HepG2 (cell line): ENCODE data around the gene ADCY9. TPM values are rescaled to one million over a fixed set of nuclear protein-coding genes. Genes with fewer than 3 reads are reported as not detected.

Source experiments
- ATF2 ChIP-seq: sonication (generic); formaldehyde crosslinking; IDR thresholded peaks from 2 replicates; pipeline ENCODE4 v1.4.0; 2020; ENCODE audit warnings: missing genetic modification reagents
- MLLT10 ChIP-seq: sonication (generic); formaldehyde crosslinking; IDR thresholded peaks from 2 replicates; pipeline ENCODE4 v1.4.0; 2020; ENCODE audit warnings: missing genetic modification reagents
- MXD4 ChIP-seq: IDR thresholded peaks from 2 replicates; pipeline ENCODE4 v1.6.1; 2016; ENCODE audit warnings: mild to moderate bottlenecking, missing biosample characterization, missing genetic modification reagents
- NFATC3 ChIP-seq: sonication (generic); formaldehyde crosslinking; IDR thresholded peaks from 2 replicates; pipeline ENCODE4 v1.5.1; 2020; ENCODE audit warnings: mild to moderate bottlenecking, missing genetic modification reagents
- PCBP2 ChIP-seq: fragments of 200-400 bp; formaldehyde crosslinking; optimal IDR thresholded peaks from 2 replicates; pipeline ENCODE3; 2018; ENCODE audit warnings: low read length, low read depth; ENCODE audit not compliant: poor library complexity, severe bottlenecking
- SCMH1 ChIP-seq: sonication (generic); formaldehyde crosslinking; IDR thresholded peaks from 2 replicates; pipeline ENCODE4 v1.9.0; 2021; ENCODE audit warnings: missing genetic modification reagents, mild to moderate bottlenecking, borderline replicate concordance
- SIX1 ChIP-seq: sonication (generic); formaldehyde crosslinking; IDR thresholded peaks from 2 replicates; pipeline ENCODE4 v1.4.0; 2020; ENCODE audit warnings: missing genetic modification reagents, borderline replicate concordance
- TRAFD1 ChIP-seq: sonication (generic); formaldehyde crosslinking; IDR thresholded peaks from 2 replicates; pipeline ENCODE4 v1.5.1; 2020; ENCODE audit warnings: missing genetic modification reagents, mild to moderate bottlenecking, borderline replicate concordance
- ZBTB7A ChIP-seq: sonication (generic); formaldehyde crosslinking; IDR thresholded peaks from 2 replicates; pipeline ENCODE4 v1.8.0; 2022; ENCODE audit warnings: mild to moderate bottlenecking, missing genetic modification reagents
- ZFP91 ChIP-seq: sonication (generic); formaldehyde crosslinking; IDR thresholded peaks from 2 replicates; pipeline ENCODE4 v1.9.0; 2022; ENCODE audit warnings: missing genetic modification reagents, mild to moderate bottlenecking, borderline replicate concordance
- ZGPAT ChIP-seq: IDR thresholded peaks from 2 replicates; pipeline ENCODE4 v1.6.1; 2016; ENCODE audit warnings: mild to moderate bottlenecking
- ZNF329 ChIP-seq: sonication (generic); formaldehyde crosslinking; IDR thresholded peaks from 2 replicates; pipeline ENCODE4 v1.9.0; 2021; ENCODE audit warnings: low read depth, mild to moderate bottlenecking, missing genetic modification reagents
- polyA plus RNA-seq, 8 experiments: library from polyadenylated mRNA; depleted of rRNA in 3 of 8; stranded (reverse) in 7 of 8; unstranded in 1 of 8; fragments of >200 nt; fragmentation: Illumina TruSeq in 4 of 8; extraction: Trizol in 4 of 8; gene quantifications; 2 replicates each; pipeline versions ENCODE4 v1.2.1 to v1.2.3, GENCODE V29; 2011 to 2016; ENCODE audit warnings: low read depth in 4 of 8, missing spikeins in 1 of 8, mixed read lengths in 1 of 8; ENCODE audit not compliant: insufficient read depth in 1 of 8
- total RNA-seq, 5 experiments: library from RNA; depleted of rRNA; stranded (reverse); fragments of >200 nt; fragmentation: Illumina TruSeq; extraction: Trizol; gene quantifications; 2 replicates each; pipeline ENCODE4 v1.2.3, GENCODE V29; 2016; ENCODE audit warnings: low read depth in 1 of 5

The ADCY9 gene
- total and polyA plus RNA-seq, 2 of the 13 experiments (the other 11 are each of a cell fraction or from before 2014, with no cell fraction given), result 11.2 to 13.9 TPM

- TF ChIP-seq ZGPAT (CRISPR knock-in tag) (peak; percentile 49; the same call in 1 of the 2 replicates), MLLT10 (CRISPR knock-in tag) (no peak), NFATC3 (CRISPR knock-in tag) (0 out of 2 replicates have a peak, but pooled peaks have one; percentile 48), ZFP91 (CRISPR knock-in tag) (peak; percentile 74; the same call in 1 of the 2 replicates), PCBP2 (no peak), ZBTB7A (peak; percentile 94), MXD4 (CRISPR knock-in tag) (no peak), SCMH1 (CRISPR knock-in tag) (no peak), SIX1 (CRISPR knock-in tag) (no peak), ZNF329 (CRISPR knock-in tag) (no peak), ATF2 (CRISPR knock-in tag) (0 out of 2 replicates have a peak, but pooled peaks have one; percentile 16), TRAFD1 (CRISPR knock-in tag) (no peak)
Measured at GRCh38 chr16:3938843-3939624, 177.2 kb downstream of the ADCY9 start (continued).
